A549 (cell line): ENCODE measurements around the gene TTC31. TPM values are rescaled to one million over a fixed set of nuclear protein-coding genes. Genes with fewer than 3 reads are reported as not detected.

ENCODE experiments used
- CBX8 ChIP-seq: fragments of 200-600 bp; sonication (generic); IDR thresholded peaks from 2 replicates; pipeline ENCODE4 v1.6.1; 2016
- CHD2 ChIP-seq: fragments of 150-350 bp; IDR thresholded peaks from 2 replicates; pipeline ENCODE4 v1.6.1; 2014; ENCODE audit warnings: low read length; ENCODE audit not compliant: partially characterized antibody
- EHMT2 ChIP-seq: fragments of 200-600 bp; sonication (generic); IDR thresholded peaks from 2 replicates; pipeline ENCODE4 v1.6.1; 2016; ENCODE audit warnings: antibody characterized with exemption, low read depth, mild to moderate bottlenecking, moderate library complexity
- FOSB ChIP-seq: fragments of 250-450 bp; sonication (Bioruptor Pico); IDR thresholded peaks from 2 replicates; pipeline ENCODE4 v1.5.0; 2020; ENCODE audit warnings: mild to moderate bottlenecking, moderate library complexity
- FOXS1 ChIP-seq: fragments of 250-450 bp; sonication (Bioruptor Pico); IDR thresholded peaks from 2 replicates; pipeline ENCODE4 v1.5.0; 2020; ENCODE audit warnings: mild to moderate bottlenecking, moderate library complexity
- GATA3 ChIP-seq: IDR thresholded peaks from 2 replicates; pipeline ENCODE4 v1.6.1; 2012; ENCODE audit warnings: borderline replicate concordance
- HDAC2 ChIP-seq: fragments of 200-600 bp; sonication (generic); IDR thresholded peaks from 2 replicates; pipeline ENCODE4 v1.6.1; 2016
- MAZ ChIP-seq: fragments of 150-350 bp; IDR thresholded peaks from 2 replicates; pipeline ENCODE4 v1.6.1; 2014; ENCODE audit warnings: antibody characterized with exemption, low read depth, low read length, borderline replicate concordance
- MYC ChIP-seq: IDR thresholded peaks from 2 replicates; pipeline ENCODE4 v1.6.1; 2012; ENCODE audit warnings: mild to moderate bottlenecking, inconsistent platforms, low read length, improper control_type of control experiment, borderline replicate concordance
- NFE2L2 ChIP-seq: fragments of 150-350 bp; conservative IDR thresholded peaks from 2 replicates; pipeline ENCODE4 v1.6.1; 2014; ENCODE audit warnings: low read length
- NR3C1 ChIP-seq: fragments of >200 bp; sonication (Bioruptor Twin); formaldehyde crosslinking; IDR thresholded peaks from 3 replicates; pipeline ENCODE4 v1.6.1; 2017
- POLR2A ChIP-seq: IDR thresholded peaks from 2 replicates; pipeline ENCODE4 v1.6.1; 2012; ENCODE audit warnings: mild to moderate bottlenecking, low read length
- RCOR1 ChIP-seq: fragments of 150-350 bp; IDR thresholded peaks from 2 replicates; pipeline ENCODE4 v1.6.1; 2014; ENCODE audit warnings: antibody characterized with exemption, low read length, low read depth
- RNF2 ChIP-seq: fragments of 200-600 bp; sonication (generic); IDR thresholded peaks from 2 replicates; pipeline ENCODE4 v1.6.1; 2016; ENCODE audit warnings: low read depth, mild to moderate bottlenecking, antibody characterized with exemption, moderate library complexity, borderline replicate concordance
- ZFP36 ChIP-seq: fragments of 450-650 bp; IDR thresholded peaks from 2 replicates; pipeline ENCODE4 v1.6.1; 2014; ENCODE audit warnings: borderline replicate concordance; ENCODE audit not compliant: partially characterized antibody
- ZNF302 ChIP-seq: fragments of 250-450 bp; sonication (Bioruptor Pico); IDR thresholded peaks from 2 replicates; pipeline ENCODE4 v1.9.0; 2021; ENCODE audit warnings: inconsistent platforms, mild to moderate bottlenecking, moderate library complexity
- polyA plus RNA-seq, 4 experiments: library from polyadenylated mRNA; depleted of rRNA in 3 of 4; stranded (reverse); fragments of >200 nt; fragmentation: RNase III in 1 of 4; extraction: RNeasy Plus Mini Kit Qiagen cat#74134 plus additional on column Dnase treatment in 1 of 4; gene quantifications; 2 replicates in 3 of 4; 3 replicates in 1 of 4; pipeline ENCODE4 v1.2.3, GENCODE V29; 2011 to 2017
- TF ChIP-seq, protein P1 (sequence below): fragments of >200 bp; sonication (Bioruptor Twin); formaldehyde crosslinking; IDR thresholded peaks from 3 replicates; pipeline ENCODE4 v1.6.1; 2016
- TF ChIP-seq, protein P2 (sequence below): fragments of 450-650 bp; IDR thresholded peaks from 2 replicates; pipeline ENCODE4 v1.6.1; 2014; ENCODE audit warnings: antibody characterized with exemption
- TF ChIP-seq, protein P3 (sequence below): fragments of 200-600 bp; sonication (generic); IDR thresholded peaks from 2 replicates; pipeline ENCODE4 v1.6.1; 2016; ENCODE audit warnings: antibody characterized with exemption, mild to moderate bottlenecking, moderate library complexity
- TF ChIP-seq, protein P4 (sequence below): fragments of 150-350 bp; IDR thresholded peaks from 2 replicates; pipeline ENCODE4 v1.6.1; 2014; ENCODE audit warnings: low read depth, mild to moderate bottlenecking, low read length
- TF ChIP-seq, protein P5 (sequence below): fragments of >200 bp; sonication (Bioruptor Twin); formaldehyde crosslinking; IDR thresholded peaks from 2 replicates; pipeline ENCODE4 v1.6.1; 2016
- TF ChIP-seq, protein P6 (sequence below): IDR thresholded peaks from 2 replicates; pipeline ENCODE4 v1.6.1; 2012

The TTC31 gene
- polyA plus RNA-seq, 2 of the 4 experiments (the other 2 are of a cell fraction): 26.2 to 29.6 TPM

DNA sequence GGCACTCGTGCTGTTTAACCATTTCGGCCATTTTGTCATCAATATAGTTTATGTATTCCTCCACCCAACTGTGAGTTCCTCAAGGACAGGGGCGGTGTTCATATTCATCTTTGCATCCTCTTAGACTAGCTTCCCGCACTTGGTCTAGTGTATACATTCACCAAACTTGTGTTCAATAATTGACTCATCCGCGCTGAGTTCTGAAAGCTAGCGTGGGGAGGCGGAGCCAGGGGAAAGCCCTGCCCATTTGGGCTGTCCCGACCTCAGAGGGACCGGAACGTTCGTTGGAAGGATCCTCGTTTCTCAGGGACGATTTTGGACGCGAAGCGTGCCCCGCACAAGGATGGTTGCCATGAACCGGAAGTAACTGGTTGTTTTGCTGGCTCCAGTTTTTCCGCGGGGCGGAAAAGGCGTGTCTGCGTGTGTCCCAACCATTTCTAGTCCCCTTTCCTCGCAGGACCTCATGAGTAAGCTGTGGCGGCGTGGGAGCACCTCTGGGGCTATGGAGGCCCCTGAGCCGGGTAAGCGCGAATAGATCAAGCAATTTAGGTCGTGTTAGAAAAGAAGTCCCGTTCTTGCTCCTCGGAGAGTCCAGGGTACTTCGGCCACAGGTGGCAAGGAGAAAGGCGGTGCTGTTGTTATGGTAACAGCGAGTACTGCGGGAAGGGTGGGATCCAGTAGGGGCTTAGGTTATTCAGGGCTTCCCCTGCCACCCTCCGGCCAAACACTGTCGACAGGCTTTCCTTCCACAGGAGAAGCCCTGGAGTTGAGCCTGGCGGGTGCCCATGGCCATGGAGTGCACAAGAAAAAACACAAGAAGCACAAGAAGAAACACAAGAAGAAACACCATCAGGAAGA, 28.0 kb upstream of the TTC31 start, which contains the start of gene INO80B (continued):
- TF ChIP-seq EHMT2: no peak
- TF ChIP-seq, protein P1, sequence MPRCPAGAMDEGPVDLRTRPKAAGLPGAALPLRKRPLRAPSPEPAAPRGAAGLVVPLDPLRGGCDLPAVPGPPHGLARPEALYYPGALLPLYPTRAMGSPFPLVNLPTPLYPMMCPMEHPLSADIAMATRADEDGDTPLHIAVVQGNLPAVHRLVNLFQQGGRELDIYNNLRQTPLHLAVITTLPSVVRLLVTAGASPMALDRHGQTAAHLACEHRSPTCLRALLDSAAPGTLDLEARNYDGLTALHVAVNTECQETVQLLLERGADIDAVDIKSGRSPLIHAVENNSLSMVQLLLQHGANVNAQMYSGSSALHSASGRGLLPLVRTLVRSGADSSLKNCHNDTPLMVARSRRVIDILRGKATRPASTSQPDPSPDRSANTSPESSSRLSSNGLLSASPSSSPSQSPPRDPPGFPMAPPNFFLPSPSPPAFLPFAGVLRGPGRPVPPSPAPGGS: peak; percentile 49; the same call in 1 of the 3 replicates
- TF ChIP-seq NR3C1: no peak
- no peak for TF ChIP-seq FOSB (CRISPR knock-in tag)
- TF ChIP-seq, protein P2, sequence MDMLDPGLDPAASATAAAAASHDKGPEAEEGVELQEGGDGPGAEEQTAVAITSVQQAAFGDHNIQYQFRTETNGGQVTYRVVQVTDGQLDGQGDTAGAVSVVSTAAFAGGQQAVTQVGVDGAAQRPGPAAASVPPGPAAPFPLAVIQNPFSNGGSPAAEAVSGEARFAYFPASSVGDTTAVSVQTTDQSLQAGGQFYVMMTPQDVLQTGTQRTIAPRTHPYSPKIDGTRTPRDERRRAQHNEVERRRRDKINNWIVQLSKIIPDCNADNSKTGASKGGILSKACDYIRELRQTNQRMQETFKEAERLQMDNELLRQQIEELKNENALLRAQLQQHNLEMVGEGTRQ: no peak
- TF ChIP-seq MAZ: peak; percentile 58; the same call in 1 of the 2 replicates
- TF ChIP-seq, protein P3, sequence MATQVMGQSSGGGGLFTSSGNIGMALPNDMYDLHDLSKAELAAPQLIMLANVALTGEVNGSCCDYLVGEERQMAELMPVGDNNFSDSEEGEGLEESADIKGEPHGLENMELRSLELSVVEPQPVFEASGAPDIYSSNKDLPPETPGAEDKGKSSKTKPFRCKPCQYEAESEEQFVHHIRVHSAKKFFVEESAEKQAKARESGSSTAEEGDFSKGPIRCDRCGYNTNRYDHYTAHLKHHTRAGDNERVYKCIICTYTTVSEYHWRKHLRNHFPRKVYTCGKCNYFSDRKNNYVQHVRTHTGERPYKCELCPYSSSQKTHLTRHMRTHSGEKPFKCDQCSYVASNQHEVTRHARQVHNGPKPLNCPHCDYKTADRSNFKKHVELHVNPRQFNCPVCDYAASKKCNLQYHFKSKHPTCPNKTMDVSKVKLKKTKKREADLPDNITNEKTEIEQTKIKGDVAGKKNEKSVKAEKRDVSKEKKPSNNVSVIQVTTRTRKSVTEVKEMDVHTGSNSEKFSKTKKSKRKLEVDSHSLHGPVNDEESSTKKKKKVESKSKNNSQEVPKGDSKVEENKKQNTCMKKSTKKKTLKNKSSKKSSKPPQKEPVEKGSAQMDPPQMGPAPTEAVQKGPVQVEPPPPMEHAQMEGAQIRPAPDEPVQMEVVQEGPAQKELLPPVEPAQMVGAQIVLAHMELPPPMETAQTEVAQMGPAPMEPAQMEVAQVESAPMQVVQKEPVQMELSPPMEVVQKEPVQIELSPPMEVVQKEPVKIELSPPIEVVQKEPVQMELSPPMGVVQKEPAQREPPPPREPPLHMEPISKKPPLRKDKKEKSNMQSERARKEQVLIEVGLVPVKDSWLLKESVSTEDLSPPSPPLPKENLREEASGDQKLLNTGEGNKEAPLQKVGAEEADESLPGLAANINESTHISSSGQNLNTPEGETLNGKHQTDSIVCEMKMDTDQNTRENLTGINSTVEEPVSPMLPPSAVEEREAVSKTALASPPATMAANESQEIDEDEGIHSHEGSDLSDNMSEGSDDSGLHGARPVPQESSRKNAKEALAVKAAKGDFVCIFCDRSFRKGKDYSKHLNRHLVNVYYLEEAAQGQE: no peak
- TF ChIP-seq, protein P4, sequence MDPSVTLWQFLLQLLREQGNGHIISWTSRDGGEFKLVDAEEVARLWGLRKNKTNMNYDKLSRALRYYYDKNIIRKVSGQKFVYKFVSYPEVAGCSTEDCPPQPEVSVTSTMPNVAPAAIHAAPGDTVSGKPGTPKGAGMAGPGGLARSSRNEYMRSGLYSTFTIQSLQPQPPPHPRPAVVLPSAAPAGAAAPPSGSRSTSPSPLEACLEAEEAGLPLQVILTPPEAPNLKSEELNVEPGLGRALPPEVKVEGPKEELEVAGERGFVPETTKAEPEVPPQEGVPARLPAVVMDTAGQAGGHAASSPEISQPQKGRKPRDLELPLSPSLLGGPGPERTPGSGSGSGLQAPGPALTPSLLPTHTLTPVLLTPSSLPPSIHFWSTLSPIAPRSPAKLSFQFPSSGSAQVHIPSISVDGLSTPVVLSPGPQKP: 0 out of 2 replicates have a peak, but pooled peaks have one; percentile 26
- peak; percentile 12 for TF ChIP-seq ZFP36
- TF ChIP-seq GATA3: peak; percentile 36; the same call in 1 of the 2 replicates
- no peak; the same call in 1 of the 2 replicates for TF ChIP-seq HDAC2
- peak; percentile 89 for TF ChIP-seq MYC
- TF ChIP-seq POLR2A: peak; percentile 40; the same call in 1 of the 2 replicates
- TF ChIP-seq RCOR1: no peak
- TF ChIP-seq, protein P5, sequence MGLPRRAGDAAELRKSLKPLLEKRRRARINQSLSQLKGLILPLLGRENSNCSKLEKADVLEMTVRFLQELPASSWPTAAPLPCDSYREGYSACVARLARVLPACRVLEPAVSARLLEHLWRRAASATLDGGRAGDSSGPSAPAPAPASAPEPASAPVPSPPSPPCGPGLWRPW: no peak
- no peak for TF ChIP-seq RNF2
- TF ChIP-seq NFE2L2: no peak
- no peak for TF ChIP-seq CBX8
- TF ChIP-seq CHD2: peak; percentile 68
- TF ChIP-seq FOXS1 (CRISPR knock-in tag): no peak
- TF ChIP-seq, protein P6, sequence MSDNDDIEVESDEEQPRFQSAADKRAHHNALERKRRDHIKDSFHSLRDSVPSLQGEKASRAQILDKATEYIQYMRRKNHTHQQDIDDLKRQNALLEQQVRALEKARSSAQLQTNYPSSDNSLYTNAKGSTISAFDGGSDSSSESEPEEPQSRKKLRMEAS: peak; percentile 98
- no peak for TF ChIP-seq ZNF302 (CRISPR knock-in tag)
- TF ChIP-seq, all 56 proteins: peak for 23
